ENCODE data around the gene CYB5R3.

DNA sequence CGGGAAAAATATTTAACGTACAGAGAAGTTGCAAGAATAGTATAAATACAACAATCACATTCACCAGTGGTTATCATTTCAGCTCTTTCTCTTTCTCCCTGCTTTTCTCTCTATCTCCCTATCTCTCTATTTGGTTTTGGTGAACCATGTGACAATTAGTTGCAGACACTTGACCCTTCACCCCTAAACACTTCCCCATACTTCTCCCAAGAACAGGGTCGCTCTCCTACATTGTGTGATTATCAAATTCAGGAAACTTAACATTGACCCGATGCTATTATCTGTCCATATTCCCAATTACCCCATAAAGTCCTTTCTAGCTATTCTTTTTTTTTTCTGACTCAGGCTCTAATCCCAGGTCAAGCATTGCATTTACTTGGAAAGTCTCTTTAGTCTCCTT is 4.8 kb upstream of the CYB5R3 start:
- TF ChIP-seq, protein P1, sequence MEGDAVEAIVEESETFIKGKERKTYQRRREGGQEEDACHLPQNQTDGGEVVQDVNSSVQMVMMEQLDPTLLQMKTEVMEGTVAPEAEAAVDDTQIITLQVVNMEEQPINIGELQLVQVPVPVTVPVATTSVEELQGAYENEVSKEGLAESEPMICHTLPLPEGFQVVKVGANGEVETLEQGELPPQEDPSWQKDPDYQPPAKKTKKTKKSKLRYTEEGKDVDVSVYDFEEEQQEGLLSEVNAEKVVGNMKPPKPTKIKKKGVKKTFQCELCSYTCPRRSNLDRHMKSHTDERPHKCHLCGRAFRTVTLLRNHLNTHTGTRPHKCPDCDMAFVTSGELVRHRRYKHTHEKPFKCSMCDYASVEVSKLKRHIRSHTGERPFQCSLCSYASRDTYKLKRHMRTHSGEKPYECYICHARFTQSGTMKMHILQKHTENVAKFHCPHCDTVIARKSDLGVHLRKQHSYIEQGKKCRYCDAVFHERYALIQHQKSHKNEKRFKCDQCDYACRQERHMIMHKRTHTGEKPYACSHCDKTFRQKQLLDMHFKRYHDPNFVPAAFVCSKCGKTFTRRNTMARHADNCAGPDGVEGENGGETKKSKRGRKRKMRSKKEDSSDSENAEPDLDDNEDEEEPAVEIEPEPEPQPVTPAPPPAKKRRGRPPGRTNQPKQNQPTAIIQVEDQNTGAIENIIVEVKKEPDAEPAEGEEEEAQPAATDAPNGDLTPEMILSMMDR (IDR thresholded peaks at IDR 0.05) = no peak
- TF ChIP-seq ZFX (IDR thresholded peaks at IDR 0.05; ENCODE audit: borderline replicate concordance) = no peak

Data from 22Rv1 (cell line).